Measurements from ENCODE around the gene BGLAP.

Gene BGLAP

GRCh38 chr1:156259805-156260204, 17.8 kb downstream of the BGLAP start:
- peak; percentile 58 for DNase-seq

- DNase-seq: no peak
Observed at GRCh38 chr1:156260896-156261295, 18.9 kb downstream of the BGLAP start.

GRCh38 chr1:156262461-156263287, 20.7 kb downstream of the BGLAP start:
- DNase-seq: no peak

- no peak for DNase-seq
Observed at GRCh38 chr1:156263288-156263655, 21.3 kb downstream of the BGLAP start.

- DNase-seq: no peak
Observed at GRCh38 chr1:156266051-156266450, 24.1 kb downstream of the BGLAP start.

GRCh38 chr1:156268336-156268735, 26.4 kb downstream of the BGLAP start:
- no peak for DNase-seq

GRCh38 chr1:156270314-156270713, 28.3 kb downstream of the BGLAP start:
- DNase-seq: no peak

GRCh38 chr1:156276532-156276931, 34.5 kb downstream of the BGLAP start:
- DNase-seq: peak; percentile 59

GRCh38 chr1:156276966-156277381, 35.0 kb downstream of the BGLAP start:
- DNase-seq: peak; percentile 58

GRCh38 chr1:156279837-156280236, 37.9 kb downstream of the BGLAP start:
- DNase-seq: no peak

GRCh38 chr1:156281281-156281680, 39.3 kb downstream of the BGLAP start:
- peak; percentile 89 for DNase-seq

- DNase-seq: peak; percentile 44
Observed at GRCh38 chr1:156281693-156282478, 39.9 kb downstream of the BGLAP start.

GRCh38 chr1:156282479-156283222, 40.7 kb downstream of the BGLAP start, which contains the start of gene SMG5:
Gene SMG5 (minus strand): TSS chr1:156282825. CDS start chr1:156282680, 145 bp downstream.
- DNase-seq: peak; percentile 99

GRCh38 chr1:156283521-156283920, 41.5 kb downstream of the BGLAP start:
- DNase-seq: no peak

- no peak for DNase-seq
Observed at GRCh38 chr1:156284112-156284511, 42.1 kb downstream of the BGLAP start, which contains the start of gene TMEM79. Gene TMEM79 (plus strand): TSS chr1:156284325. CDS start chr1:156285227, 902 bp downstream.

- no peak for DNase-seq
Observed at GRCh38 chr1:156284757-156285156, 42.8 kb downstream of the BGLAP start.

GRCh38 chr1:156285437-156285836, 43.5 kb downstream of the BGLAP start:
- DNase-seq: no peak

- no peak for DNase-seq
Observed at GRCh38 chr1:156286061-156286460, 44.1 kb downstream of the BGLAP start.

- DNase-seq: no peak
Observed at GRCh38 chr1:156289857-156290256, 47.9 kb downstream of the BGLAP start.

- DNase-seq: peak; percentile 91
Observed at GRCh38 chr1:156291226-156292061, 49.5 kb downstream of the BGLAP start.
